WTC11 (cell line): ENCODE measurements around the gene SPACDR. TPM values are rescaled to one million over a fixed set of nuclear protein-coding genes. Genes with fewer than 3 reads are reported as not detected.

ENCODE experiments used
- ATAC-seq: fragments of 200-7000 bp; cut with Tn5 transposase; 2 replicates; pipeline ENCODE4 v1.10.0; 2021; ENCODE audit warnings: mild to moderate bottlenecking, moderate library complexity
- CTCF ChIA-PET: fragments of 300-600 bp; sonication (Branson Sonifier 250); formaldehyde crosslinking; loops from one replicate; lab custom pipeline; 2021; ENCODE audit warnings: antibody characterized with exemption; lab: Charles Lee
- POLR2A ChIA-PET: fragments of 350-600 bp; sonication (Branson Sonifier 250); formaldehyde crosslinking; loops from one replicate; lab custom pipeline; 2021; ENCODE audit warnings: antibody characterized with exemption; lab: Charles Lee
- DNase-seq: peaks from one replicate; pipeline ENCODE4 v3.0.0; 2021; ENCODE audit warnings: low spot score
- H3K27ac Mint-ChIP-seq: 2 replicates; pipeline ENCODE4 v1.8.0; 2021; ENCODE audit warnings: mixed read lengths
- H3K27me3 Mint-ChIP-seq: 2 replicates; pipeline ENCODE4 v1.8.0; 2021; ENCODE audit warnings: low read depth, mild to moderate bottlenecking, moderate library complexity, mixed read lengths
- H3K36me3 Mint-ChIP-seq: 2 replicates; pipeline ENCODE4 v1.8.0; 2021; ENCODE audit warnings: mixed read lengths
- H3K4me1 Mint-ChIP-seq: 2 replicates; pipeline ENCODE4 v1.8.0; 2022; ENCODE audit warnings: mixed read lengths
- H3K4me3 Mint-ChIP-seq: 2 replicates; pipeline ENCODE4 v1.8.0; 2021; ENCODE audit warnings: mild to moderate bottlenecking, moderate library complexity, mixed read lengths
- H3K9me3 Mint-ChIP-seq: 2 replicates; pipeline ENCODE4 v1.8.0; 2021; ENCODE audit warnings: mixed read lengths
- ARID4B ChIP-seq: sonication (generic); formaldehyde crosslinking; IDR thresholded peaks from 2 replicates; pipeline ENCODE4 v1.8.0; 2023; ENCODE audit warnings: missing genetic modification reagents, mild to moderate bottlenecking, borderline replicate concordance
- E2F1 ChIP-seq: sonication (generic); formaldehyde crosslinking; IDR thresholded peaks from 2 replicates; pipeline ENCODE4 v1.8.0; 2022; ENCODE audit warnings: mild to moderate bottlenecking, missing genetic modification reagents
- E2F4 ChIP-seq: sonication (generic); formaldehyde crosslinking; IDR thresholded peaks from 2 replicates; pipeline ENCODE4 v1.8.1; 2022; ENCODE audit warnings: low read depth, mild to moderate bottlenecking, moderate library complexity, missing genetic modification reagents, borderline replicate concordance
- ESRRA ChIP-seq: sonication (generic); formaldehyde crosslinking; IDR thresholded peaks from 2 replicates; pipeline ENCODE4 v1.8.1; 2022; ENCODE audit warnings: mild to moderate bottlenecking, missing genetic modification reagents, borderline replicate concordance
- MAX ChIP-seq: sonication (generic); formaldehyde crosslinking; IDR thresholded peaks from 2 replicates; pipeline ENCODE4 v1.8.0; 2022; ENCODE audit warnings: mild to moderate bottlenecking, missing genetic modification reagents
- OVOL2 ChIP-seq: fragments of 250-450 bp; sonication (Bioruptor Pico); IDR thresholded peaks from 2 replicates; pipeline ENCODE4 v1.9.0; 2021; ENCODE audit warnings: mild to moderate bottlenecking, borderline replicate concordance
- PRRX2 ChIP-seq: fragments of 250-450 bp; sonication (Bioruptor Pico); IDR thresholded peaks from 2 replicates; pipeline ENCODE4 v1.8.0; 2021; ENCODE audit warnings: mild to moderate bottlenecking
- SMAD3 ChIP-seq: sonication (generic); formaldehyde crosslinking; IDR thresholded peaks from 2 replicates; pipeline ENCODE4 v1.8.0; 2022; ENCODE audit warnings: missing genetic modification reagents, mild to moderate bottlenecking, borderline replicate concordance
- SP1 ChIP-seq: sonication (generic); formaldehyde crosslinking; conservative IDR thresholded peaks from 2 replicates; pipeline ENCODE4 v1.8.1; 2022; ENCODE audit warnings: missing genetic modification reagents
- USF2 ChIP-seq: sonication (generic); formaldehyde crosslinking; IDR thresholded peaks from 2 replicates; pipeline ENCODE4 v1.8.1; 2023; ENCODE audit warnings: mild to moderate bottlenecking, missing genetic modification reagents, moderate library complexity
- ZNF232 ChIP-seq: sonication (generic); formaldehyde crosslinking; IDR thresholded peaks from 2 replicates; pipeline ENCODE4 v1.8.0; 2022; ENCODE audit warnings: mild to moderate bottlenecking, missing genetic modification reagents
- ZNF281 ChIP-seq: sonication (generic); formaldehyde crosslinking; IDR thresholded peaks from 2 replicates; pipeline ENCODE4 v1.8.0; 2023; ENCODE audit warnings: mild to moderate bottlenecking, missing genetic modification reagents
- ZNF416 ChIP-seq: fragments of 250-450 bp; sonication (Bioruptor Pico); IDR thresholded peaks from 2 replicates; pipeline ENCODE4 v1.9.0; 2021; ENCODE audit warnings: mild to moderate bottlenecking, inconsistent platforms
- ZNF671 ChIP-seq: fragments of 250-450 bp; sonication (Bioruptor Pico); IDR thresholded peaks from 2 replicates; pipeline ENCODE4 v1.8.0; 2021; ENCODE audit warnings: mild to moderate bottlenecking
- total RNA-seq: library from RNA; stranded (reverse); gene quantifications from 3 replicates; pipeline ENCODE4 v1.2.3, GENCODE V29; 2021

SPACDR gene
- total RNA-seq, 1 experiment from 2014 or later = 0.33 TPM

GRCh38 chr7:100435401-100436304 is 28.4 kb downstream of the SPACDR start (continued):
- TF ChIP-seq E2F1 = 0 out of 2 replicates have a peak, but pooled peaks have one; percentile 10
- TF ChIP-seq USF2 (CRISPR knock-in tag) = no peak
- peak; percentile 86; the same call in 1 of the 2 replicates for TF ChIP-seq ZNF232 (CRISPR knock-in tag)
- peak; percentile 64; the same call in 1 of the 2 replicates for TF ChIP-seq MAX
- TF ChIP-seq ZNF281 = 0 out of 2 replicates have a peak, but pooled peaks have one; percentile 22
- no peak for TF ChIP-seq SMAD3 (CRISPR knock-in tag)
- TF ChIP-seq ARID4B (CRISPR knock-in tag) = peak; percentile 71; the same call in 1 of the 2 replicates
- no peak for TF ChIP-seq SP1 (CRISPR knock-in tag)
- TF ChIP-seq PRRX2 (CRISPR knock-in tag) = peak; percentile 81
- peak; percentile 68; the same call in 1 of the 2 replicates for TF ChIP-seq ZNF416 (CRISPR knock-in tag)
- TF ChIP-seq ESRRA (CRISPR knock-in tag) = peak; percentile 81
- TF ChIP-seq, all 79 proteins: peak for 24

- DNase-seq (no peak), ATAC-seq (no peak)
- peaks cover 28% of the 10 kb centered on the region for H3K36me3 Mint-ChIP-seq
- ChIA-PET POLR2A (interaction anchor here (0.8 to 3.7 kb wide), 2 partner anchors 16 to 31 kb away, joined by 5 to 13 read pairs; no protein-coding TSS in a partner anchor), CTCF (interaction anchor here (1.0 kb wide), 1 partner anchor 45 kb away, joined by 3 read pairs; no protein-coding TSS in a partner anchor)
- peak overlapping the region; percentile 89 for H3K4me3 Mint-ChIP-seq
- H3K9me3 Mint-ChIP-seq = no peaks in the 10 kb centered on the region
- TF ChIP-seq ZNF671 (CRISPR knock-in tag) (0 out of 2 replicates have a peak, but pooled peaks have one; percentile 29), E2F4 (no peak), OVOL2 (CRISPR knock-in tag) (no peak)
- H3K4me1 Mint-ChIP-seq = peaks cover 36% of the 10 kb centered on the region
- H3K27ac Mint-ChIP-seq = peak overlapping the region; percentile 93
- peaks cover 3% of the 10 kb centered on the region; the same call in 1 of the 2 replicates for H3K27me3 Mint-ChIP-seq
Observed at GRCh38 chr7:100434297-100435144, 29.5 kb downstream of the SPACDR start.
